HG03159 (cell line): ENCODE data around the gene ZNF653.
A peak's percentile ranks its signal among the peaks of the same experiment; 100 is the strongest.
"Not testable (repeated sequence)": the region's sequence is repeated elsewhere in the genome, so short reads cannot be mapped to it uniquely, and the experiment has no call there.

ENCODE experiments used
- ATAC-seq: cut with Tn5 transposase; IDR thresholded peaks from one replicate; pipeline ENCODE4 v1.9.1; 2021; ENCODE audit warnings: mild to moderate bottlenecking, moderate library complexity; ENCODE audit not compliant: unreplicated experiment

The ZNF653 gene

DNA sequence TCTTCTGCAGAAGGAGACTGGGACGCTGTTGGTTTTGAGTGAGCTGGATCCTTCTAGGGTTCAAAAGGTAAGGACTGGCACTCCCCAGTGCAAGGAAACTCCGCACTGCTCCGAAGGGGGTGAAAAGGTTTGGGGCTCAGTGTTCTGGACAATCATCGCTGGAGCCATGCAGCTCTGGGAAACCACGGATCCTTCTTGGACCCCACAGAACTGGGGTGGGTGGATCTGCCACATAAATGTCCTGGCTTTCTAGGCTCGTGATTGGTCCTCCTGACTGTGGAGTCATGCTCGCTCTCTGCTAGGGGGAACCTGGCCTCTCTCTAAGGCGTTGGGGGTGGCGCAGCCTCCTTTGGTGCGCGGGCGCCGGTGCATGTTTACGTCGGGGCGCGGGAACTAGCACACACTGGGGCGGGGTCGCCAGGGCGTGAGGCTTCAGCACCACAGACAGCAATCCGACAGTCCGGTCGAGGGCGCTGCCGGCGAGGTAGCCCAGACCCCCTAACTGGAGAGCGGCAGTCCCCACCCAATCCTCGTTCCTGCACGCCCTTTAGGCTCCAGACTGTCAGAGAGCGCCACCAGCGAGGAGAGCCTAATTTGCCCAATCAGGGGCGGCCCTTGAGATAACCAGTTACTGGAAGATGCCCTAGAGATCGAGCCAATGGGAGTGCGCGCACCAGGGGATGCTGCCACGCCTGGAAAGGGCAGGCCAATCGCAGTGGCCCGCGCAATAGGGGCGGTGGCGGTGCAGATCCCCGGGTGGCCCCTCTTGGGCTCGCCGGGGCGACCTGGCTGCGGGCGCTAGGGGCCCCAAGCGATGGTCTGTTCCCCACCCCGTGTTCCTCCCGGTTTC lies 23.9 kb downstream of the ZNF653 start:
- ATAC-seq, result peak; percentile 34

DNA sequence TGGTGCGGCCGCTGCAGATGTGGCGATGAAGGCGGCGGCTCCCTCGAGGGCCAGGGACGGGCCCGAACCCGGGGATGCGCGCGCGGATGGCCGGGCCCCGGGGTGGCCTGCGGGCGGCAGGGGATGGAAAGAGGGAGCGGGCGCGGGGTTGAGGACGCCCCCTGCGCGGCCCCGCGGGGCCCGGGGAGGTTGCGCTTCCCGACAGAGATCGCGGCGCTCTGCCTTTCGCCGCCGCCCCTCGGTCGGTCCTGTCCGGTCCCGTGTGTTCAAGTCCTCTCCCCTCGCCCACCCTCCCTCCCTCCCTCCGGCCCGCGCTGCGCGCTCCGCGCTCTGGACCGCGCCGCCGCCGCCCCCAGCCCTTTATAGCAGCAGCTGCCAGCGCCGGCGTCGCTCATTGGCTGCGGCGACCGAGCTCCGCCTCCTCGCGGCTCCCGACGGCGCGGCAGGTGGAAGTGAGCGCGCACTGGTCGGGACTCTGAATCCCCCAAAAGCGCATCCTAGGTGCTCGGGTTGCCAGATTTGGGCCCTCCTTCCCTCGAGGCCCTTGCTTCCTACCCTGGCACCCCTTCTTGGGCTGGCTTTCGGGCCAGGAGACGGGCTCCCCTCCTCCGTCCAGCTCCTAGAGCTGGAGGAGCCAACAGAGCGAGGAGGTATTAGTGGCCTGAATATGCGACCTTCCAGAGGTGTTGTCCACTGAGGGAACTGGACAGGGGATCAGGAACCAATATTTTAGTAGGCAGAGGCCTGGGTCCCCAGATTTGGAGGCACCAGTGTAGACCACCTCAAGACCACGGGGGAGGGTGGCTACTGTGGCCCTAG lies 24.7 kb downstream of the ZNF653 start, which contains the start of gene ELAVL3:
Gene ELAVL3 (minus strand): TSS at position 332 of the 819 bp plus-strand sequence. CDS start 438 bp downstream, outside the sequence.
- ATAC-seq, result no peak

DNA sequence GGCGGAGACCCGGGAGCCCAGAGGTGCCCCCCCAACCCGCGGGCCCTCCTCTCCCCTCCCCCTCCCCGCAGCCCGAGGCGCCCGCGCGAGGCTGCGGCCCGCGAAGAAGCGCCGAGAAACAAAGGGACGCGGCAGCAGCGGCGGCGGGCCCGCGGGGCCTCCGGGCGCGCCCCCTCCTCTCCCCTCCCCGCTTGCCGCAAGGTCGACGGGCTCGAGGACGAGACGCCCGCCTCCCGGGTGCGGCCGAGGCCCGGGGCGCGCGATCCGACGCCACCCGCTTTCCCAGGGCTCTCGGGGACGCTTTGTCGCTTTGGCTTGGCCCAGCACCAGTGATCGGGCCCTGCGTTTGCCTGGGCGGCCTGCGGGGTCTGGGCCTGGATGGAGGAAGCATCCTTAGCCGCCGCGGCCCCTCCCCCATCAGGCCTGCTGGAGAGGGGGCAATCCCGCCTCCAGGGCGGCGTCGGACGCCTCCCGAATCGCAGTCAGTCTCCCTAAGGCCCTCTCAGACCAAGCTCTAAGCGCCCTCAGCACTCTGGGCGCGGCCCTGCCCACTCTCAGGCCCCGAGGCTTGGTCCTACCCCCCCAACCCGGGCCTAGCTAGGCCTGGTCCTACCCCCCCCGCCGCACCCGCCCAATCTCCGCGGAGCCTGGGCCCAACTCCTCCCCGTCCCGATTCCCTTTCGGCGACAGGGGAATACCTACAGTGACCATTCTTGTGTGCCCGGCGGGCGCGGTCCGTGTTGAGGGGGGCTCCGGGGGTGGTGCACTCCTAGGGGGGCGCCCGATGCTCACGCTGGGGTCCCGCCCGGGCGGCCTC lies 25.5 kb downstream of the ZNF653 start:
- ATAC-seq, result no peak

DNA sequence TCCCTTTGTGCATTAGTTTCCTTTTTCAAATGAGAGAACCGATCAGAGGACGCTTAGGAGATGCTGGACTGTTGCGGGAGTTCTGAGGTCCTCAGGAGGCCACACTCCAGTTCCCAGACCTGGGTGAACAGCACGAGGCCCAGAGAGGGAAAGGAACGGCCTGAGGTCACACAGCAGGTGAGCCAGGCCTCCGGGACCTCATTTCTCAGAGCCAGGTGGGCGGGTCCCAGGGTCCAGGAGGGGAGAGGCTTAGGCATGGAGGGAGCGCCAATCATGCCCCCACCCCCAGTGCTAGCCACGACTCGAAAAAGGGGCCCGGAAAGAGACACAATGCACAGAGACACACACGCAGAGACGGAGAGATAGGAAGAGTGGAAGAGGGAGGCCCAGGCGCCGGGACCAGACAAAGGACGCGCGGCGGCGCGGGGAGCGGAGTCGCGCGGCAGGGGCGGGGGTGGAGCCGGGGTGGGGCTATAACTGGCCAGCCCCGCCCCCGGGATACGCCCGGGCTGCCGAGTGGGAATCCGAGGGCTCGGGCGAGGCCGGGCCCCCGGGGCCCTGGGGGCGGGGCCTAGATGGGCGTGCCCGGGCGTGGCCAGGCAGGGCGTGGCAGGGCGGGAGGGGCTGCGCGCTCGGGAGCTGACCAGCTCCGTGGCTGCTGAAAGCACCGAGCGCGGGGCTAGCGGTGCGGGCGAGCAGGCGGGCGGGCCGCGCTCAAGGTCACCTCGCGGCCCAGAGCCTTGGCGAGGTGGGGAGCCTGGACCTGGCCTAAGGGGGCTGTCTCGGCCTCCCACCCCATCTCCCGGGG lies 26.3 kb downstream of the ZNF653 start:
- no peak for ATAC-seq

DNA sequence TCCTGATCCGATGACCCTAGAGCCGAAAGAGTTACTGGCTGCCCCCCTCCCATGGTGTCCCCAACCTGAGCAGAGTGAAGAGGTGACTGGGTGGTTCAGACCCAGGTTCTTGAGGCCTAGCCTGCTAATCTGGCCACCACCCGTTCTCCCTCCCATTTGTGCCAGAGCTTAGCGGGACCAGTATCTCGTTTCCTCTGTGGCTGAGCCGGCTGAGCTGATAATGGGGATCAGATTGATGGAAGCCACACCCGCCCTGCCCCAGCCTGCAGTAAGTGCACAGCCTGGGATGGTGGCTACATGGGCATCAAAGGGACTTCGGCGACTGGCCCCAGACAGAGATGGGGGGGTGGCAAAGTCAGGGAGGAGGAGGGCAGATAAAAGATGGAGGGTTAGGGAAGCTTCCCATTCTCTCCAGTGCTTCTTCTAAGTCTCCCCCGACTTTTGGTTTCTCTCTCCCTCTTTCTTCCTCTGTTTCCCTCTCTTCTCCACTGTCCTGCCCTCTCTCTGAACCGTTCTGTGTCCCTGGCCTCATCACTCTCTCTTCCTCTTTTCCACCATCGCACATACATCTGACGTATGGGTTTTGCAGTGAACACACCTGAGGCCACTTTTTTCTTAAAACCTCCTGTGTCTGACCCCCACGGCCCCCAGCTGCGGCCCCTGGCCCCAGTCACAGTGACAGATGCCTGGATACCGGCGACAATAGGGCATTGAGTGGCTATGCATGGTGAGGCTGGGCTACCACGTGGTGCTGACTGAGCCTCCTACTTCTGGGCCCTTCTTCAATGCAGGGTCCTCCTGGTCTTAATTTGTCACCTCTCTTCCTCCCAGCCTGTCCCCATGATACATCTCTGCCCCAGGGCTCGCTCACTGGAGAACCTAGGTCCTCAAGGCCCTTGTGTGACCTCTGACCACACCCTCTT lies 27.2 kb downstream of the ZNF653 start:
- no peak for ATAC-seq

DNA sequence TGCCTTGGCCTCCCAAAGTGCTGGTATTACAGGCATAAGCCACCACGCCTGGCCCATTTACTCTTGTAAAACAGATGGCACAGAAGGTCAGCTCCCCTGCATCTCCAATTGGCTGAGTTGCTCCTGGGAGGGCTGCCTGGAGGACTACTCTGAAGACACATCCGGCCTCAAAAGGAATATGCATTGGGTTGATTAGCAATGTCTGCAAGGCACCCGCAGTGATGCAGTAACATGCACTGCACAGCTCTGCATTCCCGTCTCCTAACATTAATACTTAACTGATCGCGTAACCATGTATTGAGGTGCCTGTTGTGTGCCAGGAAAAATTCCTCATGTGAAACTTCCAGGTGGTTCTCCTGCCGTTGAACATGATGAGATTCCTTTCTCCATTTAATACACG lies 29.8 kb downstream of the ZNF653 start:
- ATAC-seq, result no peak

DNA sequence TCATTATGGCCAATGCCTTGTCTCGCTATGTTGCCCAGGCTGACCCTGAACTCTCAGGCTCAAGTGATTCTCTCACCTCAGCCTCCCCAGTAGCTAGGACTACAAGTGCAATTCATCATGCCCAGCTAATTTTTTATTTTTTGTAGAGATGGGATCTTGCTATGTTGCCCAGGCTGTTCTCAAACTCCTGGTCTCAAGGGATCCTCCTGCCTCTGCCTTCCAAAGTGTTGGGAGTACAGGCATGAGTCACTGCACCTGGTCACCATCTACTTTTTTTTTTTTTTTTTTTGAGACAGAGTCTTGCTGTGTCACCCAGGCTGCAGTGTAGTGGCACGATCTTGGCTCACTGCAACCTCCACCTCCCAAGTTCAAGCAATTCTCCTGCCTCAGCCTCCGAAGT lies 30.3 kb downstream of the ZNF653 start:
- ATAC-seq, result not testable (repeated sequence)

DNA sequence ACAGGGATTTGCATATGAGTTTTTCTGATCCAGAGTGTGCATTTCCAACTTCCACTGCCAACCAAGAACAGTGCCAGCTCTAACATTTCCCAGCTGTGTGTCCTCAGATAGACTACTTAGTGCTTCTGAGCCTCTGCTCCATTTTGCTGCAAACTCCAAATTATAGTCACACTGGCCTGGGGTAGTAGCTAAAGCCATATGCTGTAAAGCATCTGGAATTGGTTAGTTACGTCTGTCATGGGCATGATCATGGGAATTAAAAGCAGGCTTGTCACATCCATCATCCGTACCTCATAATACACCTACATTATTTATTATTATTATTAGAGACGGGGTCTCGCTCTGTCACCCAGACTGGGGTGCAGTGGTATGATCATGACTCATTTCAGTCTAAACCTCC lies 31.9 kb downstream of the ZNF653 start:
- ATAC-seq, result no peak

DNA sequence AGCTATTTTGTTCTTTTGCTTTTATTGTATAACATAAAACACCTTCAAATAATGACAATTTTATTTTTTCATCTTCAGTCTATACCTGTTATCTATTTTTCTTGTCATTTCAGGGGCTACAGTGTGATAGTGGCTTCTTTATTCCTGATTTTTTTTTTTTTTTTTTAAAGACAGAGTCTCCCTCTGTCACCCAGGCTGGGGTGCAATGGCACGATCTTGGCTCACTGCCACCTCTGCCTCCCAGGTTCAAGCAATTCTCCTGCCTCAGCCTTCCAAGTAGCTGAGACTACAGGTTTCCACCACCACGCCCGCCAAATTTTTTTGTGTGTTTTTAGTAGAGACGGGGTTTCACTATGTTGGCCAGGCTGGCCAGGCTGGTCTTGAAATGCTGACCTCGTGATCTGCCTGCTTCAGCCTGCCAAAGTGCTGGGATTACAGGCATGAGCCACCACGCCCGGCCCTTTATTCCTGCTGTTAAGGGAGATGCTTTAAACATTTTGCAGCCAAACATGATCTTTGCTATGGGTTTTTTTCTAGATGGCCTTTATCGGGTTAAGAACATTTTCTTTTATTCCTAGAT lies 37.3 kb downstream of the ZNF653 start:
- not testable (repeated sequence) for ATAC-seq

DNA sequence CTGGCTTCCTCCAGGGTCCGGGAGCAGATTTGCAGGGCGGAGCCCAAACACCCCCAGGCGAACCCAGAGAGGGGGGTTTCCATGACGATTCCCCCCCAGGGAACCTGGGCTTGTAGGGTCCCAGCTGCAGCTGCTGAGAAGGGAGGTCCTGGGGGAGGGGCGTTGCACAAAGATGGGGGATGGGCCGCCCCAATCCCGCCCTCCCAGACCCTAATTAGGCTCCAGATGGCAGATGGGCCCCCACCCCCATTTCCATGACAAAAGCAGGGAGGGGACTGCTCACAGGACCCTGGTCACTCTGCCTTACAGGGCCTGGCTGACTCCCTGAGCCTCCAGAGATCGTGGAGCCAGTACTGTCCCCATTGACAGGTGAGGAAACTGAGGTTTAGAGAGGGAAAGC lies 40.0 kb downstream of the ZNF653 start:
- no peak for ATAC-seq

DNA sequence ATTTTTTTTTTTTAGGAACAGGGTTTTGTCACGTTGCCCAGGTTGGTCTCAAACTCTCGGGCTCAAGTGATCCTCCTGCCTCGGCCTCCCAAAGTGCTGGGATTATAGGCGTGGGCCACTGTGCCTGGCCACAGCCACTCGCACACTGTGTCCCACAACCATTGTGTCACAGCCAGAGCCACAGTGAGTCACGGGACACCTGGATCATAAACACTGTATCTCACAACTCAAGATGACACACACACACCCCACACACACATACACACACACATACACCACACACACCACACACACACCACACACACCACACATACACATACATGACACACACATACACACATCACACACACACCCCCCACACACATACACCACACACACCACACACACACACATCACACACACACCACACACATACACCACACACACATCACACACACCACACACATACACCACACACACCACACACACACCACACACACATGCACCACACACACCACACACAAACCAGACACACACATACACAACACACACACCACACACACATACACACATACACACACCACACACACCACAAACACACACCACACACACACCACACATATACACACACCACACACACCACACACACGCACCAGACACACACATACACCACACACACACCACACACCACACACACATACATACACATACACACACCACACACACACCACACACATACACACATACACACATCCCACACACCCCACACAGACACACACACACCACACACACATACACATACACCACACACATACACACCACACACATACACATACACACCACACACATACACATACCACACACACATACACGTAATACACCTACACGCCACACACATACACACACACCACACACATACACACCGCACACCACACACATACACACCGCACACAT lies 41.0 kb downstream of the ZNF653 start:
- no peak for ATAC-seq

DNA sequence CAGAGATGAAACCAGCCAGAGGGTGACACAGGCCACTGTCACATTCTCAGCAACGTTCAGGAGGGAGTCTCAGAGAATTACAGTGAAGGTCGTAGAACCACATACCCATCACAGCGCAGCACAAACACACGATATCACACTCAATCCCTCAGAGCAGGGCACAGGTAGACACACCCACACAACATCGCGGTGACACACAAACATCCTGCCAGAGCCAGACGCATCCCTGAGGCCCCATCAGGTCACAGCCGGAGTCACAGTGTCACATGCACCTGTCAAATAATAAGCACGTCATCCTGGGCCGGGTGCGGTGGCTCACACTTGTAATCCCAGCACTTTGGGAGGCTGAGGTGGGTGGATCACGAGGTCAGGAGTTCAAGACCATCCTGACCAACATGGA lies 42.2 kb downstream of the ZNF653 start:
- no peak for ATAC-seq

DNA sequence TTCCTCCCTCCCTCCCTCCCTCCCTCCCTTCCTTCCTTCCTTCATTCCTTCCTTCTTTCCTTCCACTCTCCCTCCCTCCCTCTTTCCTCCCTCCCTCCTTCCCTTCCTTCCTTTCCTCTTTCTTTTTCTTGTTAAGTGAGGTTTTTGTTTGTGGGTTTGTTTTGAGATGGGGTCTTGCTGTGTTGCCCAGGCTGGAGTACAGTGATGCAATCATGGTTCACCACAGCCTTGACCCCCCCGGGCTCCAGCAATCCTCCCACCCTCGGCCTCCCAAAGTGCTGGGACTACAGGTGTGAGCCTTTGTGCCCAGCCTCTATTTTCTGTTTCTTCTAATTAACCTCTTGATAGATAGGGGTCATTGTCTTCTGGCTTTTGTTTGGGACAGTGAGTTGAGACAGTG lies 44.2 kb downstream of the ZNF653 start:
- ATAC-seq, result no peak

DNA sequence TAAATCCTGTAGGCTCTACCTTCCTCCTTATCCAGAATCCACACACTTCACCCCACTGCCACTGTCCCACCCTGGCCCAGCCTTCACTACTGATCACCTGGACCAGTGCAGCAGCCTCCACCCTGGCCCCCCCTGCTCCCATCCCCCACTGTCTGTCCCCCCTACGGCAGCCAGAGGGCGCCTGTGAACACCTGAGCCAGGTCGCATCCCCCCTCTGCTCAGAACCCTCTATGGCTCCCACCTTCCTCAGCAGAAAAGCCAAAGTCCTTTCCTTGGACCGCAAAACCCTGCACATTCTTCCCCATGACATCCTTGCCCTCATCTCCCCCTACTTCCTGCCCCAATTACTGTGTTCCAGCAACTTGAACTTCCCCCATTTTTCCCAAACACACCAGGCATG lies 45.4 kb downstream of the ZNF653 start:
- ATAC-seq, result no peak

DNA sequence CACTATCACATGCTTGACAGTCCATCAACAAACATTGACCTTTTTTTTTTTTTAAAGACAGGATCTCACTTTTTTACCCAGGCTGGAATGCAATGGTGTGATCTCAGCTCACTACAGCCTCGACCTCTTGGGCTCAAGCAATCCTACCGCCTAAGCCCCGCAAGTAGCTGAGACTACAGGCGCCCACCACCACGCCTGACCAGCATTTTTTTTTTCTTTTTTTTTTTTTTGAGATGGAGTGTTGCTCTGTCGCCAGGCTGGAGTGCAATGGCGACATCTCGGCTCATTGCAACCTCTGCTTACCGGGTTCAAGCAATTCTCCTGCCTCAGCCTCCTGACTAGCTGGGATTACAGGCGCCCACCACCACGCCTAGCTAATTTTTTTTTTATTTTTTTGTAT lies 46.7 kb downstream of the ZNF653 start:
- ATAC-seq, result not testable (repeated sequence)

DNA sequence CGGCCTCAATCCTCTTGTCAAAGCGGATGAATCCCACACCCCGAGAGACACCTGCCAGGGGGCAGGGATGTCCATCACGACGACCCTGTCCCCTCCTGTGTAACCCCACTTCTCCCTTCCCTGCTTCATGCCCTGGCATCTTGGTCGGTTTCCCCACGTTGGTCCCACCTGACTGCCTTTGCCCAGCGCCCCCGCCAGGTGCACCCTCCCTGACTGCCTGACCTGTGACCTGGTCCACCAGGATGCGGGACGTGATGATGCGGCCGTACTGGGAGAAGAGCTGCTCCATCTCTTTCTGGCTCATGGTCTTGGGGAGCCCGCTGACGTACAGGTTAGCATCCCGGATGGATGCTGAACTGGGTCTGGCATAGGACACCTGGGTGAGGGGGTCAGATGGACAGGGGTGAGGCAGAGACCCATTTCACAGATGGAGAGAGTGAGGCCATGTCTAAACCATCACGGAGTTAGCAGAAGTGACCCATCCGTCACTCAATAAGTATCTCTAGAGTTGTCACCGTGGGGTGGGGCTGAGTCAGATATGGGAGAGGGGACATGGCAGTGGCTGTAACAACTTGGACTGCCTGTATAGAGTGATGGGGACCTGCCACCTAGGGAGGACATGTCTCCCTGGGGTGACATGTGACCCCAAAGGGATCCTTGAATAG lies 47.3 kb downstream of the ZNF653 start:
- ATAC-seq, result no peak

DNA sequence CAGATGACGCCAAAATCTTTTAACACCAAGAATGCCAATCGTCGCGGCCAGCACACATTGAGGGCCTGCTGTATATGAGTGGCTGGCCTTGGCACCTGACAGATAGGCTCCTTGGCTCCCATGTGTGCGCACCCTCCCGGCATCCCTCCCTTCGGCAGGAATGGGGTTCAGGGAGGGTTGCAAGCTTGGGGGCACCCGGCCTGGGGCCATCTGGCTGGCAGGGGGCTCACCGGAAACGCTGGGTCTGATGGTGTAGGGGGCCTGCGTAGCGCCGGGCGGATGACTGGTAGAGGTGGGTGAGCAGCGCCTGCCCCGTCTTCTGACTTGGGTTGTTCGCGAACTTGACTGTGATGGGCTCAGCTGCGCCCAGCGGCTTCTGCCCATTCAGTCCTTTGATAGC lies 47.8 kb downstream of the ZNF653 start:
- ATAC-seq, result no peak
